ENCODE data around the gene HSPB9.

HSPB9 gene

GRCh38 chr17:42106009-42106408 is 16.6 kb upstream of the HSPB9 start:
- no peaks in the 10 kb centered on the region for H3K36me3 ChIP-seq (ENCODE audit: insufficient read depth, low read length)
- H3K9ac ChIP-seq (ENCODE audit: low read depth, low read length), result no peak overlapping the region
- H3K9me3 ChIP-seq (replicated peaks; ENCODE audit: low read length), result no peaks in the 10 kb centered on the region
- no peaks in the 10 kb centered on the region for H3K27me3 ChIP-seq (ENCODE audit: control insufficient read depth, insufficient read depth, low read length)
- no peak overlapping the region for H3K4me2 ChIP-seq (ENCODE audit: low read length)
- peaks cover 3% of the 10 kb centered on the region for H3K4me1 ChIP-seq (ENCODE audit: control insufficient read depth, insufficient read depth, low read length)
- H3K4me3 ChIP-seq (ENCODE audit: low read length), result no peak overlapping the region

GRCh38 chr17:42107124-42107523 is 15.5 kb upstream of the HSPB9 start:
- no peaks in the 10 kb centered on the region for H3K9me3 ChIP-seq (replicated peaks; ENCODE audit: low read length)
- H3K4me2 ChIP-seq (ENCODE audit: low read length), result peak overlapping the region; percentile 74
- peaks cover 10% of the 10 kb centered on the region for H3K4me1 ChIP-seq (ENCODE audit: control insufficient read depth, insufficient read depth, low read length)
- no peaks in the 10 kb centered on the region for H3K36me3 ChIP-seq (ENCODE audit: insufficient read depth, low read length)
- no peak overlapping the region for H3K4me3 ChIP-seq (ENCODE audit: low read length)
- no peaks in the 10 kb centered on the region for H3K27me3 ChIP-seq (ENCODE audit: control insufficient read depth, insufficient read depth, low read length)
- no peak overlapping the region for H3K9ac ChIP-seq (ENCODE audit: low read depth, low read length)

GRCh38 chr17:42107597-42108576 is 14.7 kb upstream of the HSPB9 start:
- Histone ChIP-seq H3K36me3 (ENCODE audit: insufficient read depth, low read length) (no peaks in the 10 kb centered on the region), H3K9me3 (replicated peaks; ENCODE audit: low read length) (no peaks in the 10 kb centered on the region), H3K4me1 (ENCODE audit: control insufficient read depth, insufficient read depth, low read length) (peaks cover 13% of the 10 kb centered on the region), H3K27me3 (ENCODE audit: control insufficient read depth, insufficient read depth, low read length) (no peaks in the 10 kb centered on the region), H3K4me2 (ENCODE audit: low read length) (peak overlapping the region; percentile 74), H3K9ac (ENCODE audit: low read depth, low read length) (no peak overlapping the region), H3K4me3 (ENCODE audit: low read length) (peak overlapping the region; percentile 51)

- Histone ChIP-seq H3K4me2 (ENCODE audit: low read length) (no peak overlapping the region), H3K27me3 (ENCODE audit: control insufficient read depth, insufficient read depth, low read length) (no peaks in the 10 kb centered on the region), H3K4me1 (ENCODE audit: control insufficient read depth, insufficient read depth, low read length) (peaks cover 17% of the 10 kb centered on the region), H3K36me3 (ENCODE audit: insufficient read depth, low read length) (peaks cover 5% of the 10 kb centered on the region), H3K4me3 (ENCODE audit: low read length) (no peak overlapping the region), H3K9ac (ENCODE audit: low read depth, low read length) (no peak overlapping the region), H3K9me3 (replicated peaks; ENCODE audit: low read length) (no peaks in the 10 kb centered on the region)
These were observed 13.5 kb upstream of the HSPB9 start for GRCh38 chr17:42109086-42109485.

GRCh38 chr17:42110301-42111264 is 12.0 kb upstream of the HSPB9 start:
- Histone ChIP-seq H3K4me3 (ENCODE audit: low read length) (no peak overlapping the region), H3K9me3 (replicated peaks; ENCODE audit: low read length) (no peaks in the 10 kb centered on the region), H3K36me3 (ENCODE audit: insufficient read depth, low read length) (peaks cover 5% of the 10 kb centered on the region), H3K27me3 (ENCODE audit: control insufficient read depth, insufficient read depth, low read length) (no peaks in the 10 kb centered on the region), H3K4me1 (ENCODE audit: control insufficient read depth, insufficient read depth, low read length) (peaks cover 17% of the 10 kb centered on the region), H3K9ac (ENCODE audit: low read depth, low read length) (no peak overlapping the region), H3K4me2 (ENCODE audit: low read length) (no peak overlapping the region)

- Histone ChIP-seq H3K9me3 (replicated peaks; ENCODE audit: low read length) (no peaks in the 10 kb centered on the region), H3K9ac (ENCODE audit: low read depth, low read length) (no peak overlapping the region), H3K4me3 (ENCODE audit: low read length) (peak overlapping the region; percentile 73), H3K4me1 (ENCODE audit: control insufficient read depth, insufficient read depth, low read length) (peaks cover 17% of the 10 kb centered on the region), H3K36me3 (ENCODE audit: insufficient read depth, low read length) (peaks cover 5% of the 10 kb centered on the region), H3K4me2 (ENCODE audit: low read length) (peak overlapping the region; percentile 91), H3K27me3 (ENCODE audit: control insufficient read depth, insufficient read depth, low read length) (no peaks in the 10 kb centered on the region)
These were observed 11.4 kb upstream of the HSPB9 start for GRCh38 chr17:42111265-42111636.

GRCh38 chr17:42111871-42112551 is 10.6 kb upstream of the HSPB9 start:
- no peaks in the 10 kb centered on the region for H3K27me3 ChIP-seq (ENCODE audit: control insufficient read depth, insufficient read depth, low read length)
- peaks cover 7% of the 10 kb centered on the region for H3K36me3 ChIP-seq (ENCODE audit: insufficient read depth, low read length)
- H3K4me2 ChIP-seq (ENCODE audit: low read length), result peak overlapping the region; percentile 91
- peak overlapping the region; percentile 73 for H3K4me3 ChIP-seq (ENCODE audit: low read length)
- H3K9ac ChIP-seq (ENCODE audit: low read depth, low read length), result peak overlapping the region; percentile 77
- H3K9me3 ChIP-seq (replicated peaks; ENCODE audit: low read length), result no peaks in the 10 kb centered on the region
- peaks cover 17% of the 10 kb centered on the region for H3K4me1 ChIP-seq (ENCODE audit: control insufficient read depth, insufficient read depth, low read length)

- no peaks in the 10 kb centered on the region for H3K27me3 ChIP-seq (ENCODE audit: control insufficient read depth, insufficient read depth, low read length)
- peak within 1 kb of the TSS; percentile 77 for H3K9ac ChIP-seq (ENCODE audit: low read depth, low read length)
- H3K4me1 ChIP-seq (ENCODE audit: control insufficient read depth, insufficient read depth, low read length), result peaks cover 17% of the 10 kb centered on the region
- H3K9me3 ChIP-seq (replicated peaks; ENCODE audit: low read length), result no peaks in the 10 kb centered on the region
- peaks cover 14% of the 10 kb centered on the region for H3K36me3 ChIP-seq (ENCODE audit: insufficient read depth, low read length)
- H3K4me3 ChIP-seq (ENCODE audit: low read length), result peak within 1 kb of the TSS; percentile 73
- peak within 1 kb of the TSS; percentile 91 for H3K4me2 ChIP-seq (ENCODE audit: low read length)
These were observed 9.9 kb upstream of the HSPB9 start, which contains the start of gene DHX58 for GRCh38 chr17:42112552-42113176. TSS of gene DHX58 (minus strand) at chr17:42112714. CDS start at chr17:42111892, 822 bp downstream.

GRCh38 chr17:42113293-42114069 is 9.1 kb upstream of the HSPB9 start:
- H3K27me3 ChIP-seq (ENCODE audit: control insufficient read depth, insufficient read depth, low read length), result no peaks in the 10 kb centered on the region
- peak overlapping the region; percentile 91 for H3K4me2 ChIP-seq (ENCODE audit: low read length)
- no peaks in the 10 kb centered on the region for H3K9me3 ChIP-seq (replicated peaks; ENCODE audit: low read length)
- peaks cover 17% of the 10 kb centered on the region for H3K4me1 ChIP-seq (ENCODE audit: control insufficient read depth, insufficient read depth, low read length)
- no peak overlapping the region for H3K4me3 ChIP-seq (ENCODE audit: low read length)
- H3K9ac ChIP-seq (ENCODE audit: low read depth, low read length), result peak overlapping the region; percentile 77
- peaks cover 17% of the 10 kb centered on the region for H3K36me3 ChIP-seq (ENCODE audit: insufficient read depth, low read length)

GRCh38 chr17:42114118-42114517 is 8.5 kb upstream of the HSPB9 start:
- no peaks in the 10 kb centered on the region for H3K27me3 ChIP-seq (ENCODE audit: control insufficient read depth, insufficient read depth, low read length)
- peaks cover 17% of the 10 kb centered on the region for H3K4me1 ChIP-seq (ENCODE audit: control insufficient read depth, insufficient read depth, low read length)
- H3K36me3 ChIP-seq (ENCODE audit: insufficient read depth, low read length), result peaks cover 18% of the 10 kb centered on the region
- H3K9ac ChIP-seq (ENCODE audit: low read depth, low read length), result no peak overlapping the region
- no peak overlapping the region for H3K4me2 ChIP-seq (ENCODE audit: low read length)
- no peaks in the 10 kb centered on the region for H3K9me3 ChIP-seq (replicated peaks; ENCODE audit: low read length)
- H3K4me3 ChIP-seq (ENCODE audit: low read length), result no peak overlapping the region

All from skeletal muscle satellite cell (primary cell).